Measurements from ENCODE around the gene ACSM2B.

GRCh38 chr16:20624882-20625807, 49.0 kb upstream of the ACSM2B start:
- no peak for TF ChIP-seq CTCF (IDR thresholded peaks at IDR 0.05)
- TF ChIP-seq USF1 (CRISPR knock-in tag; IDR thresholded peaks at IDR 0.05) = no peak
- TF ChIP-seq MYBL2 (CRISPR knock-in tag; IDR thresholded peaks at IDR 0.05) = no peak
- no peak for TF ChIP-seq ATF6 (CRISPR knock-in tag; IDR thresholded peaks at IDR 0.05)
- no peak for TF ChIP-seq FOXP1 (CRISPR knock-in tag; IDR thresholded peaks at IDR 0.05; ENCODE audit: borderline replicate concordance)
- TF ChIP-seq PRDM15 (CRISPR knock-in tag; IDR thresholded peaks at IDR 0.05) = no peak

Measured in WTC11 (cell line).